NCI-H1092 treated with DMSO at 0.1 percent for 48 hours (cell line): ENCODE data around the gene ZNF45.
"Not testable (repeated sequence)": the region's sequence is repeated elsewhere in the genome, so short reads cannot be mapped to it uniquely, and the experiment has no call there.

Experiments
- DNase-seq: peaks from one replicate; lab custom pipeline; 2025; lab: John Stamatoyannopoulos, UW

Gene ZNF45

GRCh38 chr19:43913383-43913782, 21.7 kb downstream of the ZNF45 start:
- DNase-seq = no peak

DNA sequence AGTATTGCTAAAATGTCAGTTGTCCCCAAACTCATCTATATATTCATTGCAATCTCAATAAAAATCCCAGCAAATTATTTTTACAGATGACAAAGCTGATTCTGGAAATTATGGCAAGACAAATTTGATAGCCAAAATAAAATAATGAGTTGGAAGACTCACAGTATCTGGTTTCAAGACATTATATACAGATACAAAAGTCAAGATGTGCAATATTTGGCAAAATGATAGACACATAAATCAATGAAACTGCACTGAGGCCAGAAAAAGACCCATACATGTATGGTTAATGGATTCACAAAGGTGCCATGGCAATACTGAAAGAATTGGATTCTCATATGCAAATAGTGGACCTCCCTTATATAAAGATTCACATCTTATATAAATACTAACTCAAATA, 24.2 kb downstream of the ZNF45 start:
- DNase-seq = no peak

- no peak for DNase-seq
Measured at GRCh38 chr19:43908659-43909058, 26.4 kb downstream of the ZNF45 start.

DNA sequence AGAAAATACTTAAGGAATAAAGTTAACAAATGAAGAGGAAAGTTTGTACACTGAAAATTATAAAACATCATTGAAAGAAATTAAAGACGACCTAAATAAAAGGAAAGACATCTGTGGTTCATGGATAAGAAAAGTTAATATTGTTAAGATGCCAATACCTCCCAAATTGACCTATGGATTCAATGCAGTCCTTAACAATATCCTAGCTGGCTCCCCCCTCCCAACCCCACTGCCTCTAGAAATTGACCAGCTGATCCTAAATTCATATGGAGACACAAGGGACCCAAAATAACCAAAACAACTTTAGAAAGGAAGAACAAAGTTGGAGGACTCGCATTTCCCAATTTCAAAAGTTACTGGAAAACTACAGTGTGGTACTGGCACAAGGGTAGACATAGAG, 28.3 kb downstream of the ZNF45 start:
- no peak for DNase-seq

- no peak for DNase-seq
Measured at GRCh38 chr19:43905897-43906296, 29.2 kb downstream of the ZNF45 start.

- no peak for DNase-seq
Measured at GRCh38 chr19:43902399-43902798, 32.7 kb downstream of the ZNF45 start.

GRCh38 chr19:43901395-43902390, 33.4 kb downstream of the ZNF45 start:
- peak; percentile 25 for DNase-seq

GRCh38 chr19:43895727-43896308, 39.3 kb downstream of the ZNF45 start:
- no peak for DNase-seq

DNA sequence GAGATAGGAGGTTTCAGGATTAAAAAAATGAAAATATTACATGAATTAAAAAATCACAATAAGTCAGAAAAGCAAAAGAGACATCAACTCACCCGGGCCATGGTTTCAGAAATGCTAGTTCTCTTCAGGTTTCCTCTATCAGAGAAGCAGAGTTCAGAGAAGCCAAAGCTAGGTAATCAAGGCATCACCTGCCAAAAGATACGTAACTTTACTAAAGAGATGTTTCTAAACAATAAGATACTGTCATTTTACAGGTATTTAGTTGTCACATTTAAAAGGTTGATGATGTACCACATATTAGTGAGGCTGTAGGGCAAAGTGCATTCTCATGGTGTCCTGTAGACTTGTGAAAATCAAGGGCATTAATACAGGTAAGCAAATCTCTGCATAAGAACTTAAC, 51.2 kb downstream of the ZNF45 start, which contains the start of gene ZNF404:
Gene ZNF404 (minus strand): TSS at position 101 of the 400 bp plus-strand sequence.
- DNase-seq = no peak

DNA sequence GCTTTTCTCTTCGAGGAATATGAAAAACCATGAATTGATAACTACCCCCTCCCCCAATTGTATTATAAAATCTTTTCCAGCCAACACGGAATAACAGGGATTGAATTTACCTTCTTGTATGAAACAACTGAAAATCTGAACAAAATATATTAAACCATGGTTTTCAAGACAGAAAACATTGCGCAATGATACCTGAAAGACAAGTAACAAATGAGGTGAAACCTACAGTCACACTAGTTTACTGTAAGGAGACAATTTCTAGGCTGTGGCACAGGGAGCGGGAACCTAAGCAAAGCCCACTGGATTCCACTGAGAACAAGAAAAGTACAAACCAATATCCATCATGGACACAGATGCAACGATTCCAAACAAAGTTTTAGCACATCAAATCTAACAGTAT, 54.6 kb downstream of the ZNF45 start:
- no peak for DNase-seq

GRCh38 chr19:43872547-43873336, 62.3 kb downstream of the ZNF45 start:
- DNase-seq = no peak

GRCh38 chr19:43866923-43867322, 68.2 kb downstream of the ZNF45 start:
- not testable (repeated sequence) for DNase-seq
